Measurements from ENCODE around the gene DAPK1. TPM values are rescaled to one million over a fixed set of nuclear protein-coding genes. Genes with fewer than 3 reads are reported as not detected.

The DAPK1 gene
- total and polyA plus RNA-seq, 3 donors from 2014 or later = 35.1 to 74.6 (median 71.0) TPM

DNA sequence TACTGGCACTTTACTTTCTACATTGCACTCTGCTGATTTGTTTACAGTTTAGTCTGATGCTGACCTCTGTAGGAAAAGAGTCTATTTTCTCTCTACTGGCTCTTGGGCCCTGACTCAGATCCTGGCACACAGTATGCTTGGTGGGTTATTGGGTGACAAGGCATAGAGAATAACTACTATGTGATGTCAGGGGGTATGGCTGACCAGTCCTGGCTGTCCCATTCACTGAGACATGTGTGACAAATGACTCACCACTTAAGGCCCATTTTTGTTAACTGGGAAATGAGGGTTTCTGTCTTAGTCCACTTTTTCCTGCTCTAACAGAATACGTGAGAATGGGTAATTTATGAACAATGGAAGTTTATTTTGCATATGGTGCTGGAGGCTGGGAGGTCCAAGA lies 66.4 kb downstream of the DAPK1 start:
- whole genome bisulfite sequencing, 2 donors = 94 to 97% methylated on average over 1 of the region's 1 CpG
- TF ChIP-seq POLR2A (IDR thresholded peaks at IDR 0.05) = no peak
- TF ChIP-seq, protein P1, sequence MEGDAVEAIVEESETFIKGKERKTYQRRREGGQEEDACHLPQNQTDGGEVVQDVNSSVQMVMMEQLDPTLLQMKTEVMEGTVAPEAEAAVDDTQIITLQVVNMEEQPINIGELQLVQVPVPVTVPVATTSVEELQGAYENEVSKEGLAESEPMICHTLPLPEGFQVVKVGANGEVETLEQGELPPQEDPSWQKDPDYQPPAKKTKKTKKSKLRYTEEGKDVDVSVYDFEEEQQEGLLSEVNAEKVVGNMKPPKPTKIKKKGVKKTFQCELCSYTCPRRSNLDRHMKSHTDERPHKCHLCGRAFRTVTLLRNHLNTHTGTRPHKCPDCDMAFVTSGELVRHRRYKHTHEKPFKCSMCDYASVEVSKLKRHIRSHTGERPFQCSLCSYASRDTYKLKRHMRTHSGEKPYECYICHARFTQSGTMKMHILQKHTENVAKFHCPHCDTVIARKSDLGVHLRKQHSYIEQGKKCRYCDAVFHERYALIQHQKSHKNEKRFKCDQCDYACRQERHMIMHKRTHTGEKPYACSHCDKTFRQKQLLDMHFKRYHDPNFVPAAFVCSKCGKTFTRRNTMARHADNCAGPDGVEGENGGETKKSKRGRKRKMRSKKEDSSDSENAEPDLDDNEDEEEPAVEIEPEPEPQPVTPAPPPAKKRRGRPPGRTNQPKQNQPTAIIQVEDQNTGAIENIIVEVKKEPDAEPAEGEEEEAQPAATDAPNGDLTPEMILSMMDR (IDR thresholded peaks at IDR 0.05) = no peak
- Histone ChIP-seq H3K27me3 (no peaks in the 10 kb centered on the region), H3K4me3 (no peak overlapping the region), H3K4me1 (peaks cover 15% of the 10 kb centered on the region), H3K9me3 (no peaks in the 10 kb centered on the region), H3K36me3 (ENCODE audit: low read depth, missing control alignments) (no peaks in the 10 kb centered on the region), H3K27ac (no peak overlapping the region)
- no peak for DNase-seq
- intact Hi-C loops (cut with DNase I; ENCODE audit: low total_unique reads) = no loop called here

- Histone ChIP-seq H3K4me1 (peaks cover 19% of the 10 kb centered on the region), H3K27me3 (no peaks in the 10 kb centered on the region), H3K36me3 (ENCODE audit: low read depth, missing control alignments) (no peaks in the 10 kb centered on the region), H3K9me3 (no peaks in the 10 kb centered on the region), H3K27ac (no peak overlapping the region), H3K4me3 (no peak overlapping the region)
- DNase-seq = no peak
- intact Hi-C loops (cut with DNase I; ENCODE audit: low total_unique reads) = no loop called here
- 37 to 62% methylated on average over 4 of the region's 4 CpGs for WGBS, 2 donors
- TF ChIP-seq POLR2A (IDR thresholded peaks at IDR 0.05) = no peak
- TF ChIP-seq, protein P1 (IDR thresholded peaks at IDR 0.05) = no peak
These were observed 67.1 kb downstream of the DAPK1 start for GRCh38 chr9:87564791-87565241.

DNA sequence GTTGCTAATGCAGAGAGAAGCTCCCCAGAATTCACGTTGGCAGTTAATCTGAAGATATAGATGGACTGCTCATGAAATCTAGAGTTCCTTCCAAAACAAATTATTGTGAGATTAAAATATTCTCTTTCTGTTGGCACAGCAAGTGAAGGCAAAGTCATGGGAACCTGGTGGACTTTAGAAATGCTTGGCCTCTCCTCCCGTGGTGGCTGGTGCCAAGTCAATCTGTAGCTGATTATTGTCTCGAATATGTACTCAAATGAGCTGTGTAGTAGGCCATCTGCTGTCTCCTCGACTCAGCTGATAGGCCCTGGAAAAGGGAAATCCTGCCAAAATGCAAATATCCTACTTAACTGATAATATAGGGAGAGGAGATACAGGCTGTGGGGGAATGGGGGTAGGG lies 69.3 kb downstream of the DAPK1 start:
- no peak for TF ChIP-seq POLR2A (IDR thresholded peaks at IDR 0.05)
- TF ChIP-seq, protein P1 (IDR thresholded peaks at IDR 0.05) = no peak
- peak overlapping the region in 1 of 2 donors; percentile 24 for H3K27ac ChIP-seq
- intact Hi-C loops (cut with DNase I; ENCODE audit: low total_unique reads) = no loop called here
- H3K9me3 ChIP-seq = no peaks in the 10 kb centered on the region
- no peaks in the 10 kb centered on the region for H3K36me3 ChIP-seq (ENCODE audit: low read depth, missing control alignments)
- H3K4me1 ChIP-seq = peaks cover 36% of the 10 kb centered on the region
- 23 to 41% methylated on average over 4 of the region's 4 CpGs for WGBS, 2 donors
- H3K27me3 ChIP-seq = no peaks in the 10 kb centered on the region
- no peak overlapping the region for H3K4me3 ChIP-seq
- DNase-seq = peak; percentile 53

- intact Hi-C loops (cut with DNase I; ENCODE audit: low total_unique reads) = no loop called here
- Histone ChIP-seq H3K4me1 (peaks cover 42% of the 10 kb centered on the region), H3K9me3 (no peaks in the 10 kb centered on the region), H3K27ac (no peak overlapping the region), H3K4me3 (no peak overlapping the region), H3K27me3 (no peaks in the 10 kb centered on the region), H3K36me3 (ENCODE audit: low read depth, missing control alignments) (no peaks in the 10 kb centered on the region)
- WGBS, 2 donors = 81 to 85% methylated on average over 4 to 7 of the region's 7 CpGs
- no peak for DNase-seq
- TF ChIP-seq POLR2A (IDR thresholded peaks at IDR 0.05) = no peak
- TF ChIP-seq, protein P1 (IDR thresholded peaks at IDR 0.05) = no peak
These were observed 69.9 kb downstream of the DAPK1 start for GRCh38 chr9:87567571-87567970.

DNA sequence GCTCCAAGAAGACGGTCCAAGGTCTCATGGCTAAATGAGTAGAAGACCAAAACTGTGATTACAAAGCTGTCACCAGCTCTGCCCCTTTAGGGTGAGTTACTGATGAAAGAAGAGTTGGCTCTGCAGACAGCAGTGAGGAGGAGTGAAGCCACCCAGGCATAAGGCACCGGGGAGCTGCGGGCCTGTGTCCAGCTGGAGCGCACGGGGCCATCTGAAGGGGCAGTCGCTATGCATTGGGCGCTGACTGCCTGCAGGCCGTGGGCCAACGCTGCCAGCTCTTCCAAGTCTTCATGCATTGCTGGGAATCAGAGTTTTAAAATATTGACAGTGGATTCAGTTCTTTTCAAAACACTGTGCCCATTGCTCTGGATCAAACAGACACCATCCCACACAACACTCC lies 70.3 kb downstream of the DAPK1 start:
- no peak overlapping the region for H3K4me3 ChIP-seq
- DNase-seq = no peak
- H3K36me3 ChIP-seq (ENCODE audit: low read depth, missing control alignments) = no peaks in the 10 kb centered on the region
- whole genome bisulfite sequencing, 2 donors = 78 to 79% methylated on average over 9 of the region's 9 CpGs
- no peak overlapping the region for H3K27ac ChIP-seq
- H3K27me3 ChIP-seq = no peaks in the 10 kb centered on the region
- TF ChIP-seq POLR2A (IDR thresholded peaks at IDR 0.05) = no peak
- TF ChIP-seq, protein P1 (IDR thresholded peaks at IDR 0.05) = no peak
- intact Hi-C loops (cut with DNase I; ENCODE audit: low total_unique reads) = no loop called here
- no peaks in the 10 kb centered on the region for H3K9me3 ChIP-seq
- peaks cover 45% of the 10 kb centered on the region for H3K4me1 ChIP-seq

Data from testis (tissue), 3 donors.